DOHH2 (cell line): ENCODE measurements around the gene COG4.
A peak's percentile ranks its signal among the peaks of the same experiment; 100 is the strongest.

Experiments
- H3F3A ChIP-seq: fragments of 200-600 bp; sonication (generic), shearing (Covaris generic); 2 replicates; pipeline ENCODE4 v1.6.0; 2016; ENCODE audit warnings: antibody characterized with exemption, mild to moderate bottlenecking; ENCODE audit not compliant: control insufficient read depth, insufficient read depth
- H3K27ac ChIP-seq: fragments of 200-600 bp; sonication (generic); 2 replicates; pipeline ENCODE4 v1.5.1; 2014; ENCODE audit warnings: low read depth, mild to moderate bottlenecking, low read length, moderate library complexity
- H3K27me3 ChIP-seq: fragments of 200-600 bp; sonication (generic); 2 replicates; pipeline ENCODE4 v1.6.1; 2014; ENCODE audit warnings: mild to moderate bottlenecking, low read length, mixed read lengths; ENCODE audit not compliant: control insufficient read depth
- H3K36me3 ChIP-seq: fragments of 200-600 bp; sonication (generic); 2 replicates; pipeline ENCODE4 v1.6.1; 2014; ENCODE audit warnings: mild to moderate bottlenecking, low read length, moderate library complexity, mixed read lengths; ENCODE audit not compliant: control insufficient read depth
- H3K4me1 ChIP-seq: fragments of 200-600 bp; sonication (generic); 2 replicates; pipeline ENCODE4 v1.6.1; 2014; ENCODE audit warnings: mild to moderate bottlenecking, low read length, mixed read lengths; ENCODE audit not compliant: control insufficient read depth
- H3K4me2 ChIP-seq: fragments of 200-600 bp; sonication (generic); 2 replicates; pipeline ENCODE4 v1.6.0; 2014; ENCODE audit warnings: mild to moderate bottlenecking, low read length, moderate library complexity
- H3K4me3 ChIP-seq: fragments of 200-600 bp; sonication (generic); 2 replicates; pipeline ENCODE4 v1.5.1; 2014; ENCODE audit warnings: mild to moderate bottlenecking, low read length, mixed read lengths
- H3K79me2 ChIP-seq: fragments of 200-600 bp; sonication (generic); 2 replicates; pipeline ENCODE4 v1.6.1; 2014; ENCODE audit warnings: mild to moderate bottlenecking, low read length, mixed read lengths; ENCODE audit not compliant: control insufficient read depth
- H3K9me2 ChIP-seq: fragments of 200-600 bp; sonication (generic); replicated peaks from 2 replicates; pipeline ENCODE4 v1.6.1; 2014; ENCODE audit warnings: mild to moderate bottlenecking, low read length, mixed read lengths; ENCODE audit not compliant: control insufficient read depth
- H3K9me3 ChIP-seq: fragments of 200-600 bp; sonication (generic); 2 replicates; pipeline ENCODE4 v1.6.1; 2014; ENCODE audit warnings: antibody characterized with exemption, low read length, mixed read lengths; ENCODE audit not compliant: control insufficient read depth, insufficient read depth
- H4K20me1 ChIP-seq: fragments of 200-600 bp; sonication (generic); 2 replicates; pipeline ENCODE4 v1.6.0; 2014; ENCODE audit warnings: low read depth, mild to moderate bottlenecking, antibody characterized with exemption, low read length, moderate library complexity; ENCODE audit not compliant: control insufficient read depth, insufficient read depth
- EZH2phosphoT487 ChIP-seq: fragments of 200-600 bp; sonication (generic); IDR thresholded peaks from 2 replicates; pipeline ENCODE4 v1.6.1; 2017; ENCODE audit warnings: borderline replicate concordance, mild to moderate bottlenecking, antibody characterized with exemption, low read length, moderate library complexity, mixed read lengths
- TF ChIP-seq, protein P1 (sequence below): fragments of 200-600 bp; sonication (generic); IDR thresholded peaks from one replicate; pipeline ENCODE4 v1.5.1; 2014; ENCODE audit warnings: antibody characterized with exemption, mild to moderate bottlenecking, low read depth, low read length; ENCODE audit not compliant: poor library complexity, severe bottlenecking

COG4 gene

DNA sequence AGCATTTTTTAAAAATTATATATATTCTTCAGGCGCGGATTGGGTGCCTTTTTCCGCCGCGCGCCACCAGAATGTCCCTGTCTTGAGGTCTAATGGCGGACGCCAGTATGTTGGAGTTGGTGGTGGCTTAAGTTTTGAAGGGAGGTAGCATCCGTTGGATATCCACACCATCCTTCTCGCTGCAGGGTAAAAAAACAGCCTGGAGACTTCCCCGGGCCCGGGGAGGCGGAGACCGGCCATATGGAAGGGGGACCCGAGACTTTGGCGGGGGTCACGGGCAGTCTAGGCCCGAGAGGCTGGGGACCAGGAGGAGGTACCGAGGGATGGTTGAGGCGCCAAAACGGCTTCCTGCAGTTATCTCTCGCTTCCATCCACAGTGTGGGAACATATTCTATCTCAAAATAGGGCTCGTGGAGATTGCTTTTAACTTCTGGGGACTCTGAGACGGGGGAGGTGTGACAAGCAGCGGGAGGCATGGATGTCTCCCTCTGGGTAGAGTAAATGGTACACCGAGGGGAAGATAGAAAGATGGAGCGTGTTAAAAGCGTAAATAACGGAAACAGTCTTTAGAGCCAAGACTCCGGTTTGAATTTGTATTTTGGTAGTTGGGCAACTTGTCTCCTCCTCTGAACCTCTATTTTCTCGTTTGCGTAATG, 517 bp upstream of the COG4 start, which contains the start of gene SF3B3:
Gene SF3B3 (plus strand): TSS at position 74 of the 656 bp plus-strand sequence. CDS start 2,841 bp downstream, outside the sequence.
- Histone ChIP-seq H3K9me3 (no peaks in the 10 kb centered on the region), H3K27ac (peak within 1 kb of the TSS; percentile 91), H3K36me3 (peaks cover 66% of the 10 kb centered on the region), H3F3A (peaks cover 20% of the 10 kb centered on the region), H4K20me1 (peaks cover 23% of the 10 kb centered on the region; the same call in 1 of the 2 replicates), H3K4me3 (peak within 1 kb of the TSS; percentile 78), H3K27me3 (no peaks in the 10 kb centered on the region), H3K9me2 (no peaks in the 10 kb centered on the region), H3K4me2 (peak within 1 kb of the TSS; percentile 94), H3K4me1 (peaks cover 54% of the 10 kb centered on the region), H3K79me2 (peaks cover 83% of the 10 kb centered on the region)
- no peak for TF ChIP-seq EZH2phosphoT487
- TF ChIP-seq, protein P1, sequence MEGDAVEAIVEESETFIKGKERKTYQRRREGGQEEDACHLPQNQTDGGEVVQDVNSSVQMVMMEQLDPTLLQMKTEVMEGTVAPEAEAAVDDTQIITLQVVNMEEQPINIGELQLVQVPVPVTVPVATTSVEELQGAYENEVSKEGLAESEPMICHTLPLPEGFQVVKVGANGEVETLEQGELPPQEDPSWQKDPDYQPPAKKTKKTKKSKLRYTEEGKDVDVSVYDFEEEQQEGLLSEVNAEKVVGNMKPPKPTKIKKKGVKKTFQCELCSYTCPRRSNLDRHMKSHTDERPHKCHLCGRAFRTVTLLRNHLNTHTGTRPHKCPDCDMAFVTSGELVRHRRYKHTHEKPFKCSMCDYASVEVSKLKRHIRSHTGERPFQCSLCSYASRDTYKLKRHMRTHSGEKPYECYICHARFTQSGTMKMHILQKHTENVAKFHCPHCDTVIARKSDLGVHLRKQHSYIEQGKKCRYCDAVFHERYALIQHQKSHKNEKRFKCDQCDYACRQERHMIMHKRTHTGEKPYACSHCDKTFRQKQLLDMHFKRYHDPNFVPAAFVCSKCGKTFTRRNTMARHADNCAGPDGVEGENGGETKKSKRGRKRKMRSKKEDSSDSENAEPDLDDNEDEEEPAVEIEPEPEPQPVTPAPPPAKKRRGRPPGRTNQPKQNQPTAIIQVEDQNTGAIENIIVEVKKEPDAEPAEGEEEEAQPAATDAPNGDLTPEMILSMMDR = no peak

DNA sequence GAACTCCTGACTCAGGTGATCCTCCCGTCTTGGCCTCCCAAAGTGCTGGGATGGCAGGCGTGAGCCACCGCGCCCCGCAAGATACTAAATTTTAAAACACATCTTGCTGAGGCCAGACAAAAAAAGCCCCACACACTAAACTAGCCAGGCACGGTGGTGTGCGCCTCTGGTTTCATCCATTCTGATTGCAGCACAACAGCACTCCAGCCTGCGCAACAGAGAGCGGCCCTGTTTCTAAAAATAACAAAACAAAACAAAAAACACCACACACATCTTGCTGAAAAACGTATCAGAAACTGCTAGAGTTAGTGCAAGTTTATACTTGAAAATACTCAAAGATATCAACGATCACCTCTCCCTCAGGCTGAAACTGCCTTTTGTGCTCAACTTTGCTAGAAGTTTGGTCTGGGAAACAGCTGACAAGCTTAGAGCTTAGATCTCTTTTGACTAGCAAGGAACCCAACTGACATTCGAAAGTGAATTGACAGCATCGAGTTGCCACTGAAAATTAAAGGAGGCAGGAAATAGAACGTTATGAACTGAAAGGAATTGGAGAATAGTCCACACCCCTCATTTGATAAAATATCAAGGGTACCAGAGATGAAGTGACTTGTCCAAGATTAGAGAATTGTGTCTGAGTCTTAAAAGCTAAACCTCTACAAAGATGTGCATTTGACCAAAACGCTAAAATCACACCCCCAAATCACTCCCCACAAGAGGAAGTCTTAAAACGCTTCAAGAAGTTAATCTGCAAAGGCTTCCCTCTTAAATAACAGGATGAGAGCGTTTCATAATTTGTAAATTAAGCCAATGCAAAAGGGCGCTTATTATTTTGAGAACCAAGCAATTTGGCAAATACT, 908 bp downstream of the COG4 start:
- Histone ChIP-seq H3F3A (peaks cover 19% of the 10 kb centered on the region), H3K27ac (peak overlapping the region; percentile 91), H3K36me3 (peaks cover 59% of the 10 kb centered on the region), H3K79me2 (peaks cover 69% of the 10 kb centered on the region), H3K27me3 (no peaks in the 10 kb centered on the region), H3K9me3 (no peaks in the 10 kb centered on the region), H3K4me1 (peaks cover 46% of the 10 kb centered on the region), H3K4me3 (peak overlapping the region; percentile 78), H3K4me2 (peak overlapping the region; percentile 94), H3K9me2 (no peaks in the 10 kb centered on the region), H4K20me1 (peaks cover 19% of the 10 kb centered on the region; the same call in 1 of the 2 replicates)
- no peak for TF ChIP-seq EZH2phosphoT487
- TF ChIP-seq, protein P1 = no peak

DNA sequence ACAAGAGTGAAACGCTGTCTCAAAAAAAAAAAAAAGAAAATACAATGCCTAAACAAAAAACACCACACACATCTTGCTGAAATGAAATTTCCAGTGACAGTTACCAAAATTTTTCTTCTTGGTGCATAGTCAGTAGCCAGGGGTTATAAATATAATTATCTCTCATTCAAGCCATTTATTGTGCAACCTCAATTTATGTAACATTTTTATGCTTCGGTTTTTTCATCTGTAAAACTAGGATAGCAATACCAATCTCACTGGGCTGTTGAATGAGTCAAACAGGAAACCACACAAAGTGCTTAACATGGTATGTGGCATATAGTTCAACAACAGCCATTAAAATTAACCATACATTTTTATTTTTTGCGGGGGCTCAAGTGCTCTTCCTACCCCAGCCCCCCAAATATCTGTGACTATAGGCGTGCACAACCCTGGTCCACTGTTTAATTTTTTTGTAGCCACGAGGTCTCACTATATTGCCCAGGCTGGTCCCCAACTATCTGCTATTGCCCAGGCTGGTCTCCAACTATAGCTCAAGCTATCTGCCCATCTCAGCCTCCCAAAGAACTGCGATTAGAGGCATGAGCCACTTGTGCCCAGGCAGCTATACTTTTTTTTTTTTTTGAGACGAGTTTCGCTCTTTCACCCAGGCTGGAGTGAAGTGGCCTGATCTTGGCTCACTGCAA, 2.6 kb downstream of the COG4 start:
- Histone ChIP-seq H3K79me2 (peaks cover 52% of the 10 kb centered on the region), H3K4me2 (peak overlapping the region; percentile 94), H4K20me1 (peaks cover 5% of the 10 kb centered on the region; the same call in 1 of the 2 replicates), H3K4me1 (peaks cover 30% of the 10 kb centered on the region), H3F3A (peaks cover 12% of the 10 kb centered on the region), H3K9me3 (no peaks in the 10 kb centered on the region), H3K27me3 (no peaks in the 10 kb centered on the region), H3K36me3 (peaks cover 54% of the 10 kb centered on the region), H3K27ac (peak overlapping the region; percentile 91), H3K4me3 (peak overlapping the region; percentile 78), H3K9me2 (no peaks in the 10 kb centered on the region)
- TF ChIP-seq, protein P1 = no peak
- no peak for TF ChIP-seq EZH2phosphoT487
